CD4-positive, alpha-beta T cell (primary cell): ENCODE data around the gene TPD52L1. TPM values are rescaled to one million over a fixed set of nuclear protein-coding genes. Genes with fewer than 3 reads are reported as not detected.

ENCODE experiments used
- ATAC-seq: fragments of 200-7000 bp; cut with Tn5 transposase; one replicate; pipeline ENCODE4 v1.10.0; 2022; ENCODE audit warnings: mild to moderate bottlenecking; ENCODE audit not compliant: poor library complexity
- CTCF ChIA-PET: fragments of 350-600 bp; sonication (Branson Sonifier 250); formaldehyde crosslinking; loops from one replicate; lab custom pipeline; 2021; ENCODE audit warnings: antibody characterized with exemption, inconsistent platforms; lab: Charles Lee
- POLR2A ChIA-PET: fragments of 350-600 bp; sonication (Branson Sonifier 250); formaldehyde crosslinking; loops from one replicate; lab custom pipeline; 2021; ENCODE audit warnings: antibody characterized with exemption, inconsistent platforms; lab: Charles Lee
- DNase-seq, 14 experiments: peaks; one replicate each; pipeline ENCODE4 v3.0.0-alpha.2; 2013 to 2020; ENCODE audit warnings: mixed read lengths in 2 of 14
- H3K27ac ChIP-seq, 2 donors: one replicate each; pipeline versions ENCODE4 v1.5.1 to v1.7.0; 2013; ENCODE audit warnings: low read length in 2 of 2, low read depth in 1 of 2, mild to moderate bottlenecking in 1 of 2
- H3K27me3 ChIP-seq, 2 experiments: 1 replicate in 1 of 2; 2 replicates in 1 of 2; pipeline versions ENCODE4 v1.6.1 to v1.7.0; 2013; ENCODE audit warnings: low read length in 2 of 2, control low read depth in 1 of 2, mild to moderate bottlenecking in 1 of 2, moderate library complexity in 1 of 2; ENCODE audit not compliant: insufficient read depth in 2 of 2, control insufficient read depth in 1 of 2
- H3K36me3 ChIP-seq: one replicate; pipeline ENCODE4 v1.6.1; 2013; ENCODE audit warnings: low read length, control low read depth; ENCODE audit not compliant: insufficient read depth
- H3K4me1 ChIP-seq: one replicate; pipeline ENCODE4 v1.6.1; 2013; ENCODE audit warnings: low read length, control low read depth; ENCODE audit not compliant: insufficient read depth
- H3K4me3 ChIP-seq: one replicate; pipeline ENCODE4 v1.5.1; 2013; ENCODE audit warnings: mild to moderate bottlenecking, low read length, moderate library complexity
- H3K9me3 ChIP-seq, 2 experiments: 1 replicate in 1 of 2; 2 replicates in 1 of 2; pipeline versions ENCODE4 v1.6.1 to v1.7.0; 2013; ENCODE audit warnings: low read length in 2 of 2, mild to moderate bottlenecking in 2 of 2, control low read depth in 1 of 2, moderate library complexity in 1 of 2; ENCODE audit not compliant: control insufficient read depth in 1 of 2, insufficient read depth in 1 of 2
- H3K27ac Mint-ChIP-seq: one replicate; pipeline ENCODE4 v1.8.0; 2020; ENCODE audit warnings: mixed read lengths
- H3K27me3 Mint-ChIP-seq: one replicate; pipeline ENCODE4 v1.8.0; 2021; ENCODE audit warnings: mixed read lengths
- H3K36me3 Mint-ChIP-seq: one replicate; pipeline ENCODE4 v1.8.0; 2021; ENCODE audit warnings: low read depth, mixed read lengths
- H3K4me1 Mint-ChIP-seq: one replicate; pipeline ENCODE4 v1.8.0; 2021; ENCODE audit warnings: low read depth, mixed read lengths
- H3K4me3 Mint-ChIP-seq: one replicate; pipeline ENCODE4 v1.8.0; 2020; ENCODE audit warnings: mild to moderate bottlenecking, mixed read lengths
- H3K9me3 Mint-ChIP-seq: one replicate; pipeline ENCODE4 v1.8.0; 2020; ENCODE audit warnings: mixed read lengths
- CTCF ChIP-seq: fragments of 200-600 bp; IDR thresholded peaks from one replicate; pipeline ENCODE4 v1.8.0; 2022; ENCODE audit warnings: antibody characterized with exemption, mild to moderate bottlenecking
- intact Hi-C, 2 experiments: fragments of 100-400 bp; cut with DNase I in 1 of 2; cut with micrococcal nuclease in 1 of 2; formaldehyde crosslinking; loops; one replicate each; pipeline versions ENCODE4 v1.15.1 to v1.9.0; 2023 to 2025; cut with DNase I, micrococcal nuclease
- total RNA-seq, 174 experiments: library from RNA in 2 of 174; stranded (reverse) in 2 of 174; gene quantifications; one replicate each; pipeline ENCODE4 v1.2.3 and lab custom pipeline; 2021 to 2026

Gene TPD52L1
- total RNA-seq, 2 experiments from 2014 or later, result not detected

- H3K9me3 Mint-ChIP-seq, result no peaks in the 10 kb centered on the region
- H3K27ac Mint-ChIP-seq, result no peak overlapping the region
- no peaks in the 10 kb centered on the region for H3K27me3 Mint-ChIP-seq
- no peak for DNase-seq
- Histone ChIP-seq H3K27me3 (no peaks in the 10 kb centered on the region), H3K4me3 (no peak overlapping the region), H3K4me1 (no peaks in the 10 kb centered on the region), H3K27ac (no peak overlapping the region), H3K36me3 (peaks cover 14% of the 10 kb centered on the region), H3K9me3 (no peaks in the 10 kb centered on the region)
- no peak for ATAC-seq
- no peak for TF ChIP-seq CTCF
- intact Hi-C loops, result no loop called here
- no peak overlapping the region for H3K4me3 Mint-ChIP-seq
- POLR2A ChIA-PET, result no interaction called here
- H3K4me1 Mint-ChIP-seq, result no peaks in the 10 kb centered on the region
- CTCF ChIA-PET, result no interaction called here
- peaks cover 35% of the 10 kb centered on the region for H3K36me3 Mint-ChIP-seq
Observed at GRCh38 chr6:125269328-125269985, 115.9 kb downstream of the TPD52L1 start.

- Mint-ChIP-seq H3K4me1 (peaks cover under 1% of the 10 kb centered on the region), H3K36me3 (peaks cover 43% of the 10 kb centered on the region), H3K4me3 (no peak overlapping the region), H3K27me3 (no peaks in the 10 kb centered on the region), H3K27ac (no peak overlapping the region), H3K9me3 (no peaks in the 10 kb centered on the region)
- no peaks in the 10 kb centered on the region for H3K27me3 ChIP-seq
- TF ChIP-seq CTCF, result no peak
- H3K9me3 ChIP-seq, result no peaks in the 10 kb centered on the region
- intact Hi-C loops, result no loop called here
- ChIA-PET CTCF (no interaction called here), POLR2A (no interaction called here)
- no peaks in the 10 kb centered on the region for H3K4me1 ChIP-seq
- ATAC-seq, result no peak
- DNase-seq, result no peak
- H3K36me3 ChIP-seq, result peaks cover 20% of the 10 kb centered on the region
- no peak overlapping the region for H3K27ac ChIP-seq
- H3K4me3 ChIP-seq, result no peak overlapping the region
Observed at GRCh38 chr6:125270380-125270779, 116.8 kb downstream of the TPD52L1 start.

GRCh38 chr6:125271486-125272159, 118.0 kb downstream of the TPD52L1 start:
- H3K36me3 ChIP-seq, result peaks cover 27% of the 10 kb centered on the region
- no peak overlapping the region for H3K27ac Mint-ChIP-seq
- DNase-seq (no peak), ATAC-seq (no peak)
- H3K4me3 ChIP-seq, result no peak overlapping the region
- no peak overlapping the region for H3K4me3 Mint-ChIP-seq
- H3K9me3 ChIP-seq, result no peaks in the 10 kb centered on the region
- intact Hi-C loops, result no loop called here
- no peaks in the 10 kb centered on the region for H3K27me3 ChIP-seq
- H3K27ac ChIP-seq, result no peak overlapping the region
- ChIA-PET CTCF (no interaction called here), POLR2A (no interaction called here)
- no peaks in the 10 kb centered on the region for H3K27me3 Mint-ChIP-seq
- H3K4me1 ChIP-seq, result peaks cover 3% of the 10 kb centered on the region
- TF ChIP-seq CTCF, result no peak
- no peaks in the 10 kb centered on the region for H3K9me3 Mint-ChIP-seq
- peaks cover 4% of the 10 kb centered on the region for H3K4me1 Mint-ChIP-seq
- H3K36me3 Mint-ChIP-seq, result peaks cover 56% of the 10 kb centered on the region
